ENCODE results near the gene FBXL3.

The FBXL3 gene

GRCh38 chr13:77001540-77001939 lies 25.4 kb downstream of the FBXL3 start:
- H3K36me3 ChIP-seq = peaks cover 46 to 83% (median 66%) of the 10 kb centered on the region in 11 experiments
- 0 out of 22 replicates have a peak overlapping the region, but pooled peaks of 2 of the 11 experiments have one; percentile 10 to 18 for H3K9ac ChIP-seq
- H3K9me3 ChIP-seq (replicated peaks in 1 of 11) = no peaks in the 10 kb centered on the region
- no peak overlapping the region for H3K4me3 ChIP-seq
- TF ChIP-seq Cebpa-rat (IDR thresholded peaks at IDR 0.05) = no peak
- H4K20me1 ChIP-seq = peaks cover 10 to 66% (median 23%) of the 10 kb centered on the region in 11 experiments; a peak in 13 of 22 replicates
- H3K4me1 ChIP-seq = peaks cover 22 to 37% (median 30%) of the 10 kb centered on the region in 10 experiments
- H3K27me3 ChIP-seq = no peaks in the 10 kb centered on the region
- H3K27ac ChIP-seq = no peak overlapping the region
- H3K4me2 ChIP-seq = peak overlapping the region in 3 of 11 experiments; percentile 0 to 41 (median 40); a peak in 3 of 22 replicates

GRCh38 chr13:77000475-77000874 lies 26.5 kb downstream of the FBXL3 start:
- H3K27me3 ChIP-seq = no peaks in the 10 kb centered on the region
- no peaks in the 10 kb centered on the region for H3K9me3 ChIP-seq (replicated peaks in 1 of 11)
- peaks cover 10 to 55% (median 22%) of the 10 kb centered on the region in 11 experiments; a peak in 13 of 22 replicates for H4K20me1 ChIP-seq
- H3K4me3 ChIP-seq = no peak overlapping the region
- no peak overlapping the region; a peak in 1 of 22 replicates for H3K27ac ChIP-seq
- no peak for TF ChIP-seq Cebpa-rat (IDR thresholded peaks at IDR 0.05)
- no peak overlapping the region for H3K9ac ChIP-seq
- peaks cover 56 to 89% (median 74%) of the 10 kb centered on the region in 11 experiments for H3K36me3 ChIP-seq
- H3K4me1 ChIP-seq = peaks cover 22 to 37% (median 30%) of the 10 kb centered on the region in 10 experiments
- peak overlapping the region; percentile 12 to 58 (median 41); a peak in 21 of 22 replicates for H3K4me2 ChIP-seq

- H4K20me1 ChIP-seq = no peaks in the 10 kb centered on the region; a peak in 1 of 22 replicates
- TF ChIP-seq Cebpa-rat (IDR thresholded peaks at IDR 0.05) = no peak
- peak overlapping the region in 10 of 11 experiments; percentile 9 to 98 (median 92); a peak in 10 of 22 replicates for H3K4me2 ChIP-seq
- peaks cover 35 to 45% (median 41%) of the 10 kb centered on the region in 11 experiments for H3K36me3 ChIP-seq
- H3K4me1 ChIP-seq = peaks cover 14 to 26% (median 23%) of the 10 kb centered on the region in 10 experiments
- H3K27me3 ChIP-seq = no peaks in the 10 kb centered on the region
- 0 out of 22 replicates have a peak overlapping the region, but pooled peaks of 1 of the 11 experiments have one; percentile 88 for H3K9ac ChIP-seq
- H3K27ac ChIP-seq = no peak overlapping the region
- H3K9me3 ChIP-seq (replicated peaks in 1 of 11) = no peaks in the 10 kb centered on the region
- no peak overlapping the region for H3K4me3 ChIP-seq
Measured at GRCh38 chr13:76994281-76994680, 32.7 kb downstream of the FBXL3 start.

- no peak for TF ChIP-seq Cebpa-rat (IDR thresholded peaks at IDR 0.05)
- Histone ChIP-seq H3K27ac (no peak overlapping the region), H3K27me3 (no peaks in the 10 kb centered on the region), H3K4me3 (peak overlapping the region in 5 of 10 experiments; percentile 65 to 79 (median 69); a peak in 7 of 20 replicates), H3K9me3 (replicated peaks in 1 of 11) (no peaks in the 10 kb centered on the region), H4K20me1 (no peaks in the 10 kb centered on the region; a peak in 1 of 22 replicates), H3K36me3 (peaks cover 27 to 37% (median 33%) of the 10 kb centered on the region in 11 experiments), H3K9ac (peak overlapping the region in 2 of 11 experiments; percentile 85 to 88; a peak in 4 of 22 replicates), H3K4me2 (peak overlapping the region; percentile 25 to 99 (median 96); a peak in 19 of 22 replicates), H3K4me1 (peaks cover 14 to 24% (median 22%) of the 10 kb centered on the region in 10 experiments)
Measured at GRCh38 chr13:76993473-76993872, 33.5 kb downstream of the FBXL3 start.

GRCh38 chr13:76993021-76993420 lies 33.9 kb downstream of the FBXL3 start:
- Histone ChIP-seq H3K9ac (peak overlapping the region; percentile 83 to 91 (median 89)), H3K4me3 (peak overlapping the region; percentile 65 to 81 (median 76)), H3K4me2 (peak overlapping the region; percentile 86 to 99 (median 96)), H3K9me3 (replicated peaks in 1 of 11) (no peaks in the 10 kb centered on the region), H4K20me1 (no peaks in the 10 kb centered on the region; a peak in 1 of 22 replicates), H3K27me3 (no peaks in the 10 kb centered on the region), H3K27ac (peak overlapping the region in 10 of 11 experiments; percentile 80 to 93 (median 84); a peak in 18 of 22 replicates), H3K36me3 (peaks cover 23 to 33% (median 28%) of the 10 kb centered on the region in 11 experiments), H3K4me1 (peaks cover 14 to 24% (median 22%) of the 10 kb centered on the region in 10 experiments)
- TF ChIP-seq Cebpa-rat (IDR thresholded peaks at IDR 0.05) = no peak

- peak overlapping the region; percentile 86 to 99 (median 96) for H3K4me2 ChIP-seq
- no peaks in the 10 kb centered on the region for H3K9me3 ChIP-seq (replicated peaks in 1 of 11)
- H3K27me3 ChIP-seq = no peaks in the 10 kb centered on the region
- H3K36me3 ChIP-seq = peaks cover 22 to 29% (median 24%) of the 10 kb centered on the region in 11 experiments
- peaks cover 14 to 24% (median 22%) of the 10 kb centered on the region in 10 experiments for H3K4me1 ChIP-seq
- TF ChIP-seq Cebpa-rat (IDR thresholded peaks at IDR 0.05) = no peak
- peak overlapping the region; percentile 83 to 91 (median 89) for H3K9ac ChIP-seq
- peak overlapping the region; percentile 80 to 93 (median 84) for H3K27ac ChIP-seq
- H3K4me3 ChIP-seq = peak overlapping the region; percentile 65 to 81 (median 76)
- no peaks in the 10 kb centered on the region; a peak in 1 of 22 replicates for H4K20me1 ChIP-seq
Measured at GRCh38 chr13:76992548-76993001, 34.4 kb downstream of the FBXL3 start.

- no peak for TF ChIP-seq Cebpa-rat (IDR thresholded peaks at IDR 0.05)
Measured at GRCh38 chr13:76991796-76992547, 35.0 kb downstream of the FBXL3 start, which contains the start of gene CLN5. TSS of gene CLN5 (plus strand) at chr13:76992081. CDS start at chr13:76992099, 18 bp downstream.

GRCh38 chr13:76991432-76991795 lies 35.5 kb downstream of the FBXL3 start:
- H3K9ac ChIP-seq = peak overlapping the region; percentile 83 to 91 (median 89)
- no peaks in the 10 kb centered on the region for H3K27me3 ChIP-seq
- H3K36me3 ChIP-seq = peaks cover 11 to 17% (median 12%) of the 10 kb centered on the region in 11 experiments; a peak in 21 of 22 replicates
- TF ChIP-seq Cebpa-rat (IDR thresholded peaks at IDR 0.05) = no peak
- peak overlapping the region; percentile 65 to 81 (median 76) for H3K4me3 ChIP-seq
- H3K9me3 ChIP-seq (replicated peaks in 1 of 11) = no peaks in the 10 kb centered on the region
- no peaks in the 10 kb centered on the region; a peak in 1 of 22 replicates for H4K20me1 ChIP-seq
- H3K4me1 ChIP-seq = peaks cover 14 to 24% (median 22%) of the 10 kb centered on the region in 10 experiments
- H3K27ac ChIP-seq = peak overlapping the region; percentile 80 to 93 (median 84)
- H3K4me2 ChIP-seq = peak overlapping the region; percentile 60 to 99 (median 96)

More at GRCh38 chr13:76991796-76992547, 35.0 kb downstream of the FBXL3 start, which contains the start of gene CLN5:
- Histone ChIP-seq H3K4me3 (peak within 1 kb of the TSS; percentile 65 to 81 (median 76)), H3K4me1 (peaks cover 14 to 24% (median 22%) of the 10 kb centered on the region in 10 experiments), H3K4me2 (peak within 1 kb of the TSS; percentile 86 to 99 (median 96)), H3K27ac (peak within 1 kb of the TSS; percentile 80 to 93 (median 84)), H3K36me3 (peaks cover 17 to 23% (median 18%) of the 10 kb centered on the region in 11 experiments), H3K27me3 (no peaks in the 10 kb centered on the region), H3K9me3 (replicated peaks in 1 of 11) (no peaks in the 10 kb centered on the region), H3K9ac (peak within 1 kb of the TSS; percentile 83 to 91 (median 89)), H4K20me1 (no peaks in the 10 kb centered on the region; a peak in 1 of 22 replicates)

All from BLaER1 treated with 17β-estradiol and CSF1 and Interleukin-3, amounts not matched to agents 10 nM and 100 nM (cell line).